D721Med (cell line): ENCODE data around the gene SRRM2.

Source experiments
- DNase-seq: peaks from one replicate; pipeline ENCODE4 v3.0.0; 2011; ENCODE audit warnings: low spot score; ENCODE audit not compliant: insufficient read length
- FAIRE-seq: peaks from 2 replicates; lab custom pipeline; 2011; peaks lifted over from hg19 to GRCh38; lab: Jason Lieb, UNC
- CTCF ChIP-seq: IDR thresholded peaks from 2 replicates; pipeline ENCODE4 v1.5.1; 2012; ENCODE audit warnings: mild to moderate bottlenecking, control low read depth; ENCODE audit not compliant: insufficient read depth; ENCODE audit errors: missing control alignments

The SRRM2 gene

GRCh38 chr16:2814551-2815298 is 62.3 kb downstream of the SRRM2 start:
- TF ChIP-seq CTCF = no peak
- DNase-seq (no peak), FAIRE-seq (no peak)

- FAIRE-seq = no peak
- TF ChIP-seq CTCF = no peak
- DNase-seq = no peak
Observed at GRCh38 chr16:2815299-2815771, 62.9 kb downstream of the SRRM2 start.

GRCh38 chr16:2816751-2817339 is 64.4 kb downstream of the SRRM2 start, which contains the start of gene PRSS21:
Gene PRSS21, plus strand, starts transcription at chr16:2817237. Its CDS starts 32 bp downstream, at chr16:2817269.
- DNase-seq = no peak
- TF ChIP-seq CTCF = no peak
- no peak for FAIRE-seq

- DNase-seq (no peak), FAIRE-seq (no peak)
- TF ChIP-seq CTCF = no peak
Observed at GRCh38 chr16:2817340-2818271, 65.2 kb downstream of the SRRM2 start.

GRCh38 chr16:2818272-2818876 is 65.9 kb downstream of the SRRM2 start:
- no peak for FAIRE-seq
- no peak for TF ChIP-seq CTCF
- no peak for DNase-seq

GRCh38 chr16:2819179-2819938 is 66.9 kb downstream of the SRRM2 start:
- FAIRE-seq (no peak), DNase-seq (no peak)
- no peak for TF ChIP-seq CTCF
